UCSD-AML1 (cell line): Measurements from ENCODE around the gene C2CD2.

Experiments used
- DNase-seq: peaks from one replicate; lab custom pipeline; 2025; ENCODE audit not compliant: unreplicated experiment; lab: John Stamatoyannopoulos, UW

The C2CD2 gene

GRCh38 chr21:41914965-41915364 is 38.9 kb downstream of the C2CD2 start:
- no peak for DNase-seq

GRCh38 chr21:41914358-41914757 is 39.5 kb downstream of the C2CD2 start:
- DNase-seq = no peak

- DNase-seq = no peak
Measured at GRCh38 chr21:41913230-41913629, 40.6 kb downstream of the C2CD2 start.

DNA sequence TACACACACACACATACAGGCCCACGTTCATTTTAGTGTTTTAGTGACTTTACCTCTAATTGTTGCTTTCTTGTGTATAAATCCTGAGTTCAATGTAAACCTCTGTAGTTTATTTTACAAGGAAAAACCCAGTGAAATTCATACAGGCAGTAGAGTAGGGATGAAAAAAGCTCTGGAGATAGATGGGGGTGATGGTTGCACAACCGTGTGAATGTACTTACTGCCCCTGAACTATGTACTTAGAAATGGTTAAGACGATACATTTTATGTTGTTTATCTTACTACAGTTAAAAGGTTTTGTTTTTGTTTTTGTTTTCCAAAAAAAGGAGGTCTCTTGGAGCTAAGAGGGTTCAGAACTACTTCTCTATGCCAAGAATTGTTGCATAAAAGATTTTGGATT is 45.0 kb downstream of the C2CD2 start:
- DNase-seq = no peak

GRCh38 chr21:41907496-41908258 is 46.1 kb downstream of the C2CD2 start:
- no peak for DNase-seq

- no peak for DNase-seq
Measured at GRCh38 chr21:41906770-41907169, 47.0 kb downstream of the C2CD2 start.

- no peak for DNase-seq
Measured at GRCh38 chr21:41903559-41904351, 50.1 kb downstream of the C2CD2 start.

DNA sequence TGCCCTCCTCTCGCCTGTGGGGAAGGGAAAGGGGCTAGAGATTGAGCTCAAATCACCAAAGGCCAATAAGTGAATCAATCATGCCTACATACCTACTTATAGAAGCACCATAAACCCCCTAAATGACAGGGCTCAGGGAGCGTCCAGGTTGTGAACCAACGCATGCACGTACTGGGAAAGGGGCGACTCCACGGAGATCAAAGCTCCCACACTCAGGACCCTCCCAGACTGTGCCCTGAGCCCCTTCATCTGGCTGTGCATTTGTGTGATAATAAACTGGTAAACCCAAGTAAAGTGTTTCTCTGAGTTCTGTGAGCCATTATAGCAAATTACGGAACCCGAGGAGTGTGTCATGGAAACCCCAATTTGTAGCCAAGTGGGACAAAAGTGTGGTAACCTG is 50.9 kb downstream of the C2CD2 start:
- DNase-seq = no peak

GRCh38 chr21:41901782-41902181 is 52.0 kb downstream of the C2CD2 start:
- no peak for DNase-seq

DNA sequence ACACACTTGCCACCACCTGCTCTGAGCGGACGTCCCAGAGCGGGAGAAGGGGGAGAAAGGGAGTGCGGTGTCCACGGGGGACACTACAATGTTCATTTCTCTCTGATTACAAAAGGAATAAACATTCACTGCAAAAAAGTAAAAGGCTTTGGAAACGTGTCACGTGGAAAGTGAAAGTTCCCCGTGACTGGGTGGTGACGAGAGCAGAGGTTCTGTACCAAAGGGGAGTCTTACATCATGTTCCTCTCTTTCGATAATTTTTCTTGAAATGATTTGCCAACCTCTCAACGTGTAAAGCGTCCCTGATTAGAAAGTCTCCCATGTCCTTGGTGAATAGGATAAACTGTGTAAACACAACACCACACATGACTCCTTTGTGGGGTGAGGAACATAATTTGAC is 52.7 kb downstream of the C2CD2 start:
- DNase-seq = no peak

- no peak for DNase-seq
Measured at GRCh38 chr21:41900401-41900800, 53.4 kb downstream of the C2CD2 start.

- no peak for DNase-seq
Measured at GRCh38 chr21:41899426-41900202, 54.2 kb downstream of the C2CD2 start.

DNA sequence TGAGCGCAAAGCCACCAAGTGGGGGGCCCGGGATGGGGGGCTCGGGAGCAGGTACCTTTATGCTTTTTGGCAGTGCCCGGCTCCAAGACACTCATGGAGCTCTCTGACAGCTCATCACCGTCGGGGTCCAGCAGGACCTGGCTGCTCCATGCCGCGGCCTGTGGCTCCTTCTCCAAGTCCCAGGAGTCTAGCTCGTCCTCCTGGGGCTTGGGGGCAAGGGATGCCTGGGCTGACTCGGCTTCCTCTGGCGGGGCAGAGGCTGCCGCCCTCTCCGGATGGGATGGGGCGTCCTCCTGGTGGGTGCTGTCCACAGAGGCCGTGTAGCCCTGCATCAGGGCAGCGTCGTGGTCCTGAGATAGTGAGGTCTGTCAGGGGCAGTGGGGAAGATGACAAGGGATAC is 54.8 kb downstream of the C2CD2 start:
- DNase-seq = no peak

DNA sequence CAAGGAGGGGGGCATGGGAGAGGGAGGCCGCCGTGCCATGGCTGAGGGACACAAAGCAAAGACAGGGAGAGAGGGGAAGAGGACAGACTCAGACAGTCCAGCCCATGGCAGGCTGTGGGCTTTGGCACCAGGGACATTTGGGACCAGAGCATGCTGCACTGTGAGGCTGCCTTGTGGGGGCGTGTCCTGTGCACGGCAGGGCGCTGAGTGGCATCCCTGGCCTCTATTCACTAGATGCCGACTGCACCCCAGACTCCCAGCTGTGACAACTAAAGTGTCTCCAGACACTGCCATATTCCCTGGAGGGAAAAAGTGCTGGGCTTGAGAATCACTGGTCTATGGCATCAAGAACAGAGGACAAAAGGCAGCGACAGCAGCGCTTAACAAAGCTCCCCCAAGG is 56.1 kb downstream of the C2CD2 start:
- no peak for DNase-seq

DNA sequence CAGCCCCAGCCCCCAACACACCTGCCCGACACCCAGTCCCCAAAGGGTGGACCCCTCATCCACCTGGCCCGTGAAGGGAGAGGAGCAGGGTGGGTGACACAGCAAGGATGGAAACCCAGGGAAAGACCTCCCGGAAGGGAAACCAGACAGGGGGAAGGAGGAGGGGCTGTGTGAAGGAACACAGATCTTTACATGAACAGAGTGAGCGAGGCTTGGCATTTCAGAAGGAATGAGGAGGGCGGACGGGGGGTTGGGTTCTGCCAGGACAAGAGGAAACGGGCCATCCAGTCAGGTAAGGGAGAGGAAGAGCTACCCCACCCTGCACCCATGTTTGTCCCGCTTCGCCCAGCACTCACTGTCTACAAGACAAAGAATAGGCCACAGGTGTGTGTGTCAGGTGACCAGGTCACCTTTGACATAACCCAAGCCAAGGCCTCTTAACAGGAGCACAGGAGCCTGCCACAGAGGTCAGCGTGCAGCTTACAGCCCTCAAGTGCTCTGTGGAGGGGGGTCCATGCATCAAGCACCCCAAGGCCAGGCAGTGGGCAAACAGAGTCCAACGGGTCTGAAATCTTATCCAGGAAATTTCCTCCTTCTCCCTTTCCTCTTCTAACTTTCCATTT is 56.7 kb downstream of the C2CD2 start:
- DNase-seq = no peak

DNA sequence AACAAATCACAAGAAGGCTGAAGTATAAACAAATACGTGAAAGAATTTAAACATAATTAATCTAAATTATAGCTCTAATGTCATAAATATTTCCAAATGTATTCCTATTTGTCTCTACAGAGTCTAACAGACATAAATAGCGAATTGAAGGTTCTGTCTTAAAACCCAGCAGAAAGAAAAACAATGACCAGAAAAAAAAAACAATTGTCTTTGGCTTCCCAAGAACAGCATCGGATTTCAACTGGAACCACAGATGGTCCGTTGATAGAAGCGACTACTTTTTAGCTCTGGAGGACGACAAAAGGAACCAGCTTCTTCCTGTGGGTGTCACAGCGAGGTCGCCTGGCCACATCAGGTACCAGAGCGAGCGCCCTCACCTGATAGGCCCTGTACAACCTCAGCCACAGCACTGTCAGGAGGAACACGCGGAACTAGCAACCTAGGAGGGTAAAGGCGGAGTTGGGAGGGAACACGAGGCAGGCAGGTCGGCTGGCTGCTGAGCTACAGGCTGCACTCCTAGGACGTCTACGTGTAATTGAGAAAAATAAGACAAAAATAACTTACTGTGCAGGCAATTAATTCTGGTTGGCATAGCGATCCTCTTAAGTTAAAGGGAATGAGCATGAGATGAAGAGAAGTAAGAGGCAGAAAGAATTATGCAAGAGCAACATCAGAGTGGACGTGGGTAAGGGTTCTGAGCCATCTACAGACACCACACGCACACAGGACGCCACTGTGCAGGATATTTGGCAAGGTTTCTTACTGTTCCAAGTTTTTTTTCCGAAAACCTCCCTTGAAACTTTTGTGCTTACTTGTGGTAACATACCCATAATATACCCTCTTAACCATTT is 58.0 kb downstream of the C2CD2 start:
- no peak for DNase-seq

GRCh38 chr21:41894922-41895557 is 58.8 kb downstream of the C2CD2 start:
- DNase-seq = no peak

- no peak for DNase-seq
Measured at GRCh38 chr21:41894511-41894910, 59.3 kb downstream of the C2CD2 start.

DNA sequence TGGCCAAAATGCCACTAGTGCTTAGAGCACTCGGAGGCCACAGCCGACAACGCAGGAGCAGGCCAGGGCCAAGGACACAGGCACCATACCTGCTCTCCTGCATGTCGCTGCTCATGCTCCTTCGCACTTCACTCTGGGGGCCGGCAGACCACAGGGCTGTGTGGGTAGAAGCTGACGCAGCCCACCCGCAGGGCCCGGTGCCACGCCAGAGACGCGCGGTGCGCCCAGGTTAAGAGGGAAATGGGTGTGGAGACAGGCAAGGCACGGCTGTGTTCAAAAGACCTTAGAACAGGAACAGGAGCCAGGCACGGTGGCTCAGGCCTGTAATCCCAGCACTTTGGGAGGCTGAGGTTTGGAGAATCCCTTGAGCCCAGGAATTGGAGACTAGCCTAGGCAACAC is 61.1 kb downstream of the C2CD2 start:
- DNase-seq = no peak

- no peak for DNase-seq
Measured at GRCh38 chr21:41891132-41891531, 62.7 kb downstream of the C2CD2 start.
